C4-2B (cell line): Measurements from ENCODE around the gene RBMS3.

Source experiments
- ZFX ChIP-seq: fragments of 450-650 bp; IDR thresholded peaks from 2 replicates; pipeline ENCODE4 v1.6.1; 2017
- TF ChIP-seq, protein P1 (sequence below): fragments of 450-650 bp; conservative IDR thresholded peaks from 2 replicates; pipeline ENCODE4 v1.5.1; 2017; ENCODE audit warnings: mild to moderate bottlenecking

DNA sequence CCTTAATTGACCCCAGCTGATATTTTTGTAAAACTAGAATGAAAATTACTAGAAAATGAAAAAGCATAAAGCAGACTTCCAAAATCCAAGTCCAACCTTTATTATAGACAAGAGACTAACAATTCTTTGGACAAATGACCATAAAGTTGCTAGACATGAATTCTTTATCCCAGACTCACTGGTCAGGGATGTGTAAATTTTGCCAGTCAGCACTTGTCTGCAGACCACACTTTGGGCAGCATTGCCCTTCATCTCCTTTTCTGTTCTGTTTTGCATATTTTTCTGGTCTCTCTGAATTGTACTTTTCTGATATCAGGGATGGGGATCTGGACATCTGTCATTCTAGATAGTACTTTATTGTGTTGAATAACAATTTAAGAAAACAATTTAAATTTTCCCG, 10.1 kb upstream of the RBMS3 start:
- TF ChIP-seq, protein P1, sequence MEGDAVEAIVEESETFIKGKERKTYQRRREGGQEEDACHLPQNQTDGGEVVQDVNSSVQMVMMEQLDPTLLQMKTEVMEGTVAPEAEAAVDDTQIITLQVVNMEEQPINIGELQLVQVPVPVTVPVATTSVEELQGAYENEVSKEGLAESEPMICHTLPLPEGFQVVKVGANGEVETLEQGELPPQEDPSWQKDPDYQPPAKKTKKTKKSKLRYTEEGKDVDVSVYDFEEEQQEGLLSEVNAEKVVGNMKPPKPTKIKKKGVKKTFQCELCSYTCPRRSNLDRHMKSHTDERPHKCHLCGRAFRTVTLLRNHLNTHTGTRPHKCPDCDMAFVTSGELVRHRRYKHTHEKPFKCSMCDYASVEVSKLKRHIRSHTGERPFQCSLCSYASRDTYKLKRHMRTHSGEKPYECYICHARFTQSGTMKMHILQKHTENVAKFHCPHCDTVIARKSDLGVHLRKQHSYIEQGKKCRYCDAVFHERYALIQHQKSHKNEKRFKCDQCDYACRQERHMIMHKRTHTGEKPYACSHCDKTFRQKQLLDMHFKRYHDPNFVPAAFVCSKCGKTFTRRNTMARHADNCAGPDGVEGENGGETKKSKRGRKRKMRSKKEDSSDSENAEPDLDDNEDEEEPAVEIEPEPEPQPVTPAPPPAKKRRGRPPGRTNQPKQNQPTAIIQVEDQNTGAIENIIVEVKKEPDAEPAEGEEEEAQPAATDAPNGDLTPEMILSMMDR = no peak
- no peak for TF ChIP-seq ZFX
